Mammary epithelial cell (primary cell): ENCODE results near the gene GRB10.

ENCODE experiments used
- CTCF ChIP-seq, 2 donors: IDR thresholded peaks in 1 of 2; conservative IDR thresholded peaks in 1 of 2; 2 replicates each; pipeline ENCODE4 v1.5.1; 2011 to 2012; ENCODE audit warnings: inconsistent platforms in 2 of 2, low read length in 2 of 2, mild to moderate bottlenecking in 2 of 2, control low read depth in 1 of 2, low read depth in 1 of 2; ENCODE audit not compliant: insufficient read depth in 1 of 2; ENCODE audit errors: extremely low read depth in 1 of 2
- EZH2 ChIP-seq: IDR thresholded peaks from 2 replicates; pipeline ENCODE4 v1.6.1; 2012; ENCODE audit warnings: low read length, inconsistent platforms, borderline replicate concordance

GRCh38 chr7:50577569-50577968 lies 205.1 kb downstream of the GRB10 start:
- no peak for TF ChIP-seq CTCF (conservative IDR thresholded peaks at IDR 0.05 in 1 of 2, IDR thresholded peaks at IDR 0.05 in 1 of 2; ENCODE audit: extremely low read depth in 1 of 2, insufficient read depth in 1 of 2, low read depth in 1 of 2, low read length in 2 of 2)
- no peak for TF ChIP-seq EZH2
